GM06990 (cell line): ENCODE data around the gene GAPT.

ENCODE experiments used
- DNase-seq: peaks from one replicate; pipeline ENCODE4 v3.0.0-alpha.2; 2011; ENCODE audit not compliant: insufficient read length; ENCODE audit errors: extremely low read depth
- H3K27me3 ChIP-seq: replicated peaks from 2 replicates; pipeline ENCODE4 v1.6.0; 2011; ENCODE audit warnings: low read length; ENCODE audit not compliant: control insufficient read depth, insufficient read depth
- H3K36me3 ChIP-seq: 2 replicates; pipeline ENCODE4 v1.5.1; 2011; ENCODE audit warnings: low read length; ENCODE audit not compliant: control insufficient read depth, insufficient read depth
- H3K4me3 ChIP-seq: replicated peaks from 2 replicates; pipeline ENCODE4 v1.5.1; 2011; ENCODE audit warnings: low read depth, mild to moderate bottlenecking, control low read depth, low read length
- CTCF ChIP-seq: IDR thresholded peaks from 2 replicates; pipeline ENCODE4 v1.5.1; 2011; ENCODE audit warnings: low read length, control low read depth, mild to moderate bottlenecking, inconsistent platforms; ENCODE audit not compliant: insufficient read depth, poor library complexity, severe bottlenecking

GAPT gene

GRCh38 chr5:58450811-58451629 lies 40.2 kb upstream of the GAPT start:
- TF ChIP-seq CTCF, result no peak
- no peak for DNase-seq
- no peaks in the 10 kb centered on the region for H3K27me3 ChIP-seq
- H3K36me3 ChIP-seq, result no peaks in the 10 kb centered on the region
- no peak overlapping the region for H3K4me3 ChIP-seq

GRCh38 chr5:58451732-58452565 lies 39.3 kb upstream of the GAPT start:
- no peak overlapping the region for H3K4me3 ChIP-seq
- DNase-seq, result no peak
- H3K36me3 ChIP-seq, result no peaks in the 10 kb centered on the region
- TF ChIP-seq CTCF, result no peak
- H3K27me3 ChIP-seq, result no peaks in the 10 kb centered on the region

GRCh38 chr5:58452566-58453258 lies 38.5 kb upstream of the GAPT start:
- no peaks in the 10 kb centered on the region; the same call in 1 of the 2 replicates for H3K36me3 ChIP-seq
- H3K27me3 ChIP-seq, result no peaks in the 10 kb centered on the region
- no peak for DNase-seq
- H3K4me3 ChIP-seq, result no peak overlapping the region
- no peak for TF ChIP-seq CTCF

GRCh38 chr5:58453306-58453705 lies 37.9 kb upstream of the GAPT start:
- no peaks in the 10 kb centered on the region for H3K27me3 ChIP-seq
- no peak for TF ChIP-seq CTCF
- H3K4me3 ChIP-seq, result no peak overlapping the region
- no peak for DNase-seq
- no peaks in the 10 kb centered on the region; the same call in 1 of the 2 replicates for H3K36me3 ChIP-seq

GRCh38 chr5:58454025-58454424 lies 37.2 kb upstream of the GAPT start:
- TF ChIP-seq CTCF, result no peak
- no peak for DNase-seq
- H3K27me3 ChIP-seq, result no peaks in the 10 kb centered on the region
- H3K36me3 ChIP-seq, result no peaks in the 10 kb centered on the region; the same call in 1 of the 2 replicates
- H3K4me3 ChIP-seq, result no peak overlapping the region
